GM23338 (cell line): ENCODE data around the gene ADGRF1. TPM values are rescaled to one million over a fixed set of nuclear protein-coding genes. Genes with fewer than 3 reads are reported as not detected.

Experiments used
- ATAC-seq: fragments of 200-7000 bp; cut with Tn5 transposase; 3 replicates; pipeline ENCODE4 v1.9.1; 2020
- DNase-seq: peaks from one replicate; pipeline ENCODE4 v3.0.0-alpha.2; 2015; ENCODE audit warnings: low spot score
- H2AFZ ChIP-seq: fragments of 200-600 bp; sonication (generic); 2 replicates; pipeline ENCODE4 v1.8.0; 2016; ENCODE audit warnings: antibody characterized with exemption, mild to moderate bottlenecking, moderate library complexity
- H3F3A ChIP-seq: fragments of 200-600 bp; sonication (generic); replicated peaks from 2 replicates; pipeline ENCODE4 v1.8.0; 2017; ENCODE audit warnings: antibody characterized with exemption, mixed run types, low read depth
- H3K27ac ChIP-seq: fragments of 200-600 bp; sonication (generic); 2 replicates; pipeline ENCODE4 v1.6.1; 2016; ENCODE audit warnings: low read depth
- H3K27me3 ChIP-seq: fragments of 200-600 bp; sonication (generic); 2 replicates; pipeline ENCODE4 v1.8.0; 2016; ENCODE audit warnings: mild to moderate bottlenecking, mixed run types, moderate library complexity; ENCODE audit not compliant: insufficient read depth
- H3K36me3 ChIP-seq: fragments of 200-600 bp; sonication (generic); 2 replicates; pipeline ENCODE4 v1.8.0; 2016; ENCODE audit warnings: mild to moderate bottlenecking; ENCODE audit not compliant: insufficient read depth
- H3K4me1 ChIP-seq: fragments of 200-600 bp; sonication (generic); 2 replicates; pipeline ENCODE4 v1.8.0; 2016; ENCODE audit warnings: mild to moderate bottlenecking, moderate library complexity; ENCODE audit not compliant: insufficient read depth
- H3K4me2 ChIP-seq: fragments of 200-600 bp; sonication (generic); 2 replicates; pipeline ENCODE4 v1.7.1; 2017; ENCODE audit warnings: mixed run types
- H3K4me3 ChIP-seq: fragments of 200-600 bp; sonication (generic); 2 replicates; pipeline ENCODE4 v1.6.1; 2016; ENCODE audit warnings: mixed run types
- H3K79me2 ChIP-seq: fragments of 200-600 bp; sonication (generic); replicated peaks from 2 replicates; pipeline ENCODE4 v1.8.0; 2017; ENCODE audit warnings: mild to moderate bottlenecking; ENCODE audit not compliant: insufficient read depth
- H3K9me2 ChIP-seq: fragments of 200-600 bp; sonication (generic); 2 replicates; pipeline ENCODE4 v1.8.0; 2017; ENCODE audit not compliant: insufficient read depth
- H4K20me1 ChIP-seq: fragments of 200-600 bp; sonication (generic); replicated peaks from 2 replicates; pipeline ENCODE4 v1.8.0; 2017; ENCODE audit warnings: mild to moderate bottlenecking; ENCODE audit not compliant: insufficient read depth
- H3K27ac Mint-ChIP-seq: 2 replicates; pipeline ENCODE4 v1.8.0; 2020; ENCODE audit warnings: inconsistent platforms, mild to moderate bottlenecking, moderate library complexity, mixed read lengths
- H3K27me3 Mint-ChIP-seq: 3 replicates; pipeline ENCODE4 v1.8.0; 2022; ENCODE audit warnings: low read depth, mild to moderate bottlenecking, moderate library complexity, mixed read lengths, inconsistent platforms; ENCODE audit not compliant: insufficient read depth, poor library complexity
- H3K36me3 Mint-ChIP-seq: 3 replicates; pipeline ENCODE4 v1.8.0; 2021; ENCODE audit warnings: low read depth, mild to moderate bottlenecking, inconsistent platforms, moderate library complexity, mixed read lengths
- H3K4me1 Mint-ChIP-seq: 3 replicates; pipeline ENCODE4 v1.8.0; 2020; ENCODE audit warnings: mild to moderate bottlenecking, inconsistent platforms, mixed read lengths
- H3K4me3 Mint-ChIP-seq: 3 replicates; pipeline ENCODE4 v1.8.0; 2021; ENCODE audit warnings: moderate library complexity, mild to moderate bottlenecking, inconsistent platforms, mixed read lengths
- H3K9me3 Mint-ChIP-seq: 3 replicates; pipeline ENCODE4 v1.8.0; 2020; ENCODE audit warnings: moderate library complexity, mild to moderate bottlenecking, inconsistent platforms, mixed read lengths
- CREB1 ChIP-seq: fragments of 250-450 bp; sonication (Bioruptor Pico); IDR thresholded peaks from 2 replicates; pipeline ENCODE4 v1.5.0; 2020; ENCODE audit warnings: low read depth, mild to moderate bottlenecking, moderate library complexity
- ETS1 ChIP-seq: IDR thresholded peaks from 2 replicates; pipeline ENCODE4 v1.6.1; 2016; ENCODE audit warnings: antibody characterized with exemption
- EZH2 ChIP-seq: fragments of 200-600 bp; sonication (generic); IDR thresholded peaks from one replicate; pipeline ENCODE4 v1.8.0; 2017; ENCODE audit warnings: antibody characterized with exemption, mild to moderate bottlenecking, low read depth; ENCODE audit not compliant: unreplicated experiment
- EZH2phosphoT487 ChIP-seq: fragments of 200-600 bp; sonication (generic); IDR thresholded peaks from one replicate; pipeline ENCODE4 v1.8.1; 2018; ENCODE audit warnings: antibody characterized with exemption; ENCODE audit not compliant: unreplicated experiment
- JUNB ChIP-seq: IDR thresholded peaks from one replicate; pipeline ENCODE4 v1.6.1; 2016; ENCODE audit warnings: antibody characterized with exemption; ENCODE audit not compliant: unreplicated experiment
- POLR2AphosphoS5 ChIP-seq: IDR thresholded peaks from 2 replicates; pipeline ENCODE4 v1.6.1; 2016; ENCODE audit warnings: antibody characterized with exemption, low read depth
- REST ChIP-seq: IDR thresholded peaks from one replicate; pipeline ENCODE4 v1.6.1; 2018; ENCODE audit warnings: antibody characterized with exemption; ENCODE audit not compliant: unreplicated experiment
- STAT1 ChIP-seq: IDR thresholded peaks from one replicate; pipeline ENCODE4 v1.6.1; 2016; ENCODE audit warnings: antibody characterized with exemption; ENCODE audit not compliant: unreplicated experiment
- ZNF114 ChIP-seq: fragments of 250-450 bp; sonication (Bioruptor Pico); IDR thresholded peaks from 2 replicates; pipeline ENCODE4 v1.5.0; 2020; ENCODE audit warnings: mild to moderate bottlenecking, moderate library complexity
- ZNF331 ChIP-seq: fragments of 250-450 bp; sonication (Bioruptor Pico); IDR thresholded peaks from 2 replicates; pipeline ENCODE4 v1.5.0; 2020; ENCODE audit warnings: low read depth, mild to moderate bottlenecking, moderate library complexity
- ZNF462 ChIP-seq: fragments of 250-450 bp; sonication (Bioruptor Pico); IDR thresholded peaks from 2 replicates; pipeline ENCODE4 v1.5.0; 2020; ENCODE audit warnings: mild to moderate bottlenecking, moderate library complexity
- polyA plus RNA-seq: library from polyadenylated mRNA; unstranded; fragments of >200 nt; fragmentation: Nextera tagmentation; extraction: Ambion mirVana; gene quantifications from 2 replicates; pipeline ENCODE4 v1.2.1, GENCODE V29; 2016
- total RNA-seq: library from RNA; depleted of rRNA; stranded (reverse); fragments of >200 nt; shearing (Covaris generic); gene quantifications from 2 replicates; pipeline ENCODE4 v1.2.3, GENCODE V29; 2014
- TF ChIP-seq, protein P1 (sequence below), 2 experiments: fragments of 200-600 bp in 1 of 2; sonication (generic) in 1 of 2; conservative IDR thresholded peaks; 2 replicates each; pipeline versions ENCODE4 v1.5.1 to v1.6.1; 2016 to 2017; ENCODE audit warnings: antibody characterized with exemption in 2 of 2, low read depth in 2 of 2, mild to moderate bottlenecking in 2 of 2, moderate library complexity in 1 of 2

The ADGRF1 gene
- total and polyA plus RNA-seq, 2 experiments from 2014 or later = not detected

- no peak overlapping the region for H3K27ac Mint-ChIP-seq
- Histone ChIP-seq H3K36me3 (no peaks in the 10 kb centered on the region), H3K4me3 (no peak overlapping the region), H3K79me2 (no peaks in the 10 kb centered on the region), H2AFZ (no peak overlapping the region), H3F3A (no peaks in the 10 kb centered on the region), H4K20me1 (no peaks in the 10 kb centered on the region), H3K4me1 (no peaks in the 10 kb centered on the region), H3K9me2 (peaks cover 11% of the 10 kb centered on the region), H3K27me3 (no peaks in the 10 kb centered on the region), H3K27ac (no peak overlapping the region), H3K4me2 (no peak overlapping the region)
- no peaks in the 10 kb centered on the region for H3K9me3 Mint-ChIP-seq
- no peak overlapping the region for H3K4me3 Mint-ChIP-seq
- ATAC-seq = no peak
- H3K27me3 Mint-ChIP-seq = peaks cover 2% of the 10 kb centered on the region
- no peaks in the 10 kb centered on the region for H3K36me3 Mint-ChIP-seq
- no peak for DNase-seq
- H3K4me1 Mint-ChIP-seq = no peaks in the 10 kb centered on the region
- no peak for TF ChIP-seq ZNF462 (CRISPR knock-in tag)
- no peak for TF ChIP-seq STAT1
- no peak for TF ChIP-seq ZNF114 (CRISPR knock-in tag)
- no peak for TF ChIP-seq POLR2AphosphoS5
- no peak for TF ChIP-seq REST
- TF ChIP-seq EZH2 = no peak
- TF ChIP-seq EZH2phosphoT487 = no peak
- no peak for TF ChIP-seq JUNB
- no peak for TF ChIP-seq ZNF331 (CRISPR knock-in tag)
- TF ChIP-seq, protein P1, sequence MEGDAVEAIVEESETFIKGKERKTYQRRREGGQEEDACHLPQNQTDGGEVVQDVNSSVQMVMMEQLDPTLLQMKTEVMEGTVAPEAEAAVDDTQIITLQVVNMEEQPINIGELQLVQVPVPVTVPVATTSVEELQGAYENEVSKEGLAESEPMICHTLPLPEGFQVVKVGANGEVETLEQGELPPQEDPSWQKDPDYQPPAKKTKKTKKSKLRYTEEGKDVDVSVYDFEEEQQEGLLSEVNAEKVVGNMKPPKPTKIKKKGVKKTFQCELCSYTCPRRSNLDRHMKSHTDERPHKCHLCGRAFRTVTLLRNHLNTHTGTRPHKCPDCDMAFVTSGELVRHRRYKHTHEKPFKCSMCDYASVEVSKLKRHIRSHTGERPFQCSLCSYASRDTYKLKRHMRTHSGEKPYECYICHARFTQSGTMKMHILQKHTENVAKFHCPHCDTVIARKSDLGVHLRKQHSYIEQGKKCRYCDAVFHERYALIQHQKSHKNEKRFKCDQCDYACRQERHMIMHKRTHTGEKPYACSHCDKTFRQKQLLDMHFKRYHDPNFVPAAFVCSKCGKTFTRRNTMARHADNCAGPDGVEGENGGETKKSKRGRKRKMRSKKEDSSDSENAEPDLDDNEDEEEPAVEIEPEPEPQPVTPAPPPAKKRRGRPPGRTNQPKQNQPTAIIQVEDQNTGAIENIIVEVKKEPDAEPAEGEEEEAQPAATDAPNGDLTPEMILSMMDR (conservative IDR thresholded peaks at IDR 0.05; ENCODE audit: low read depth in 2 of 2) = no peak
- TF ChIP-seq CREB1 (CRISPR knock-in tag) = no peak
- no peak for TF ChIP-seq ETS1
These were observed 33.8 kb downstream of the ADGRF1 start for GRCh38 chr6:47008397-47008763.
